A549 (cell line): ENCODE results near the gene SEMA5A.

Experiments used
- CTCF ChIP-seq: fragments of >200 bp; sonication (Bioruptor Twin); formaldehyde crosslinking; IDR thresholded peaks from 3 replicates; pipeline ENCODE4 v1.5.1; 2016
- POLR2A ChIP-seq: IDR thresholded peaks from 2 replicates; pipeline ENCODE4 v1.6.1; 2012; ENCODE audit warnings: mild to moderate bottlenecking, low read length
- RAD21 ChIP-seq, 2 experiments: fragments of >200 bp in 1 of 2; sonication (Bioruptor Twin) in 1 of 2; formaldehyde crosslinking in 1 of 2; IDR thresholded peaks in 1 of 2; conservative IDR thresholded peaks in 1 of 2; 2 replicates in 1 of 2; 3 replicates in 1 of 2; pipeline ENCODE4 v1.6.1; 2012 to 2018; ENCODE audit warnings: inconsistent platforms in 1 of 2

GRCh38 chr5:9375756-9376155, 170.1 kb downstream of the SEMA5A start:
- TF ChIP-seq RAD21 (conservative IDR thresholded peaks at IDR 0.05 in 1 of 2, IDR thresholded peaks at IDR 0.05 in 1 of 2) (no peak), POLR2A (no peak), CTCF (no peak)
